HG03196 (cell line): ENCODE results near the gene TBX2.

ENCODE experiments used
- ATAC-seq: cut with Tn5 transposase; IDR thresholded peaks from one replicate; pipeline ENCODE4 v1.9.1; 2021; ENCODE audit not compliant: unreplicated experiment

Gene TBX2

DNA sequence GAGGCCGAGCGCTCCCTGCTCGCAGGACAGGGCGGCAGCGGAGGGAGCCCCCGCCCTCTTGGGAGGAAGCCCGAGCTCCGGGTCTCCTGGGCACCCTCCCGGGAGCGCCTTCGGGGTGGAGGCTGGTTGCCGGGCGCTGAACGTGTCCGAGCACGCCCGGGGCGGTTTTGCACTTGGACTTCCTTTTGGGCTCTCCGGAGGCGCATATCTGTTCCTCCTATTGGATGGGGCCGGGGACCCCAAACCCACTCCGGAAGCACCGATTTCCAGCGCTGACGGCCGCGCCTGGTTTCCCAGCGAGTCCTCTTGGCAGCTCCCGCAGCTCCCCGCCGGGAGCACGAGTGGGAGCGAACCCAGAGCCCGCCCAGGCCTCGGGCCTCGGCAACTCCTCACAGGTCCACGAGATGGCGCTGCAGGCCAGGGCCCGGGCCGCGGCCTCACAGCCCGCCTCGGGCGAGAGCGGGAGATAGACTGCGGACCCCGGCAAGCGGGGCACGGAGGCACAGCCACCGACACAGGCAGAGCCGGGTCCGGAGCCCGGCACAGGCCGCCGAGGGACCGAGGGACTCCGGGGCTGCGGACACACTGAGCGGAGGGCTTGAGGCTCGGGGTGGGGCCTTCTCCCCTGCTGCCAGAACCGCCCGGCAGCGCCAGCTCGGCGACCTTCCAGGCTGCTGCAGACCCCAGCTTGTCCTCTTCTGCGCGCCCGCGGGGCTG is 12.7 kb downstream of the TBX2 start:
- peak; percentile 68 for ATAC-seq

DNA sequence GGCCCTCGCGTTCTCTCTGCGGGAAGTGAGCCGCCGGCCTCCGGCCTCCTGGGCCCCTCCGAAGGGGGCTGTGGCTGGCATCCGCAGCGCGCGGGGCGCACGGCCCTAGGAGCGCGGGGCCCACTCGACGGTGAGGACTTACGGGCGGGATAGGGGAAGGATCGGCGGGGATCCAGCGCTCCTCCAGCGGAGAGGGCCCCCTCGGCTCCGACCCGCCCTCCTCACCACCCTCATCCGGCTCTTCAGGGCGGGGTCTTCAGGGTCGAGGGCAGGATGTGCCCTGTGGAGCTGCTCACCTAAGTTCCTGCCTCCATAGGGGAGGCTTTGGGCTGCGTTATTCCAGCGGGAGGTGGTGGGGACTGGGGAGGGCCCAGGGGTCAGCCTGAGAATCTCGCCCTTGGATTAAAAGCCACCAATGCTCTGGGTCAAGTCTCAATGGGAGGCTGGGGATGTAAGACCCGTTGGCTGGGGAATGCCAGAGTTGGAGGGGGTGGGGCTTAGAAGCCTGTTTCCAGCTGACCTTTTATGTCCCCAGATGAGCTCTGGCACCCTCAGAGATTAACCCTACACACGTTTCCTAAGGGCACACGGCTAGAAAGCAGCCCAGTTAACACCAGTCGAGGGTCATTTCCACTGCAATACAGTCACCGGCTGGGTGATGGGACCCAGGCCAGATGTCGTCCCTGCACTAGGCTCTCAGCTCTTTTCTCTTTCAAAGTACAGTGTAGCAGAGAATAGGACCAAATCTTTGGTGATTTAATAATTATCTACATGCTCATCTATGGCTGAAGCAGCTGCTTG is 13.4 kb downstream of the TBX2 start:
- no peak for ATAC-seq

DNA sequence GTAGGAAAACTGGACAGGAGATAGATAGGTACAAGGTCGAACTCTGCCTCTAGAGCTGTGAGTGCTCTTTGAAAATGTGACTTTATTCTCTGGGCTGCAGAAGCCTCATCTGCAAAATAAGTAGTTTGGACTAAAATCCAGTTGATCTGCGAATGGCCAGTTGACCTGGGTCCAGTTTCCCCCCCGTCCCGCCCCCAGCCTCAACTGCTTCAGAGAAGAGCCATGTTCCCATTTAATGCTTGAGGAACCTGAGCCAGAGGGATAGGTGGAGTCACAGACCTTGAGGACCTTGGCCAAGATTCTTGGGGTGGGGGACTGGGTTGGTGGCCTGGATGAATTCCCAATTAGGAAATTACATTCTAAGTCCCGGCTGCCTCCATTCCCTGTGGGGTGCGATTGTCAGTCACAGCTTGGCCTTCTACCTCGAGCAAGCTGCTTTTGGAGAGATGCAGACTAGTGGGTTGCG is 14.1 kb downstream of the TBX2 start:
- no peak for ATAC-seq

DNA sequence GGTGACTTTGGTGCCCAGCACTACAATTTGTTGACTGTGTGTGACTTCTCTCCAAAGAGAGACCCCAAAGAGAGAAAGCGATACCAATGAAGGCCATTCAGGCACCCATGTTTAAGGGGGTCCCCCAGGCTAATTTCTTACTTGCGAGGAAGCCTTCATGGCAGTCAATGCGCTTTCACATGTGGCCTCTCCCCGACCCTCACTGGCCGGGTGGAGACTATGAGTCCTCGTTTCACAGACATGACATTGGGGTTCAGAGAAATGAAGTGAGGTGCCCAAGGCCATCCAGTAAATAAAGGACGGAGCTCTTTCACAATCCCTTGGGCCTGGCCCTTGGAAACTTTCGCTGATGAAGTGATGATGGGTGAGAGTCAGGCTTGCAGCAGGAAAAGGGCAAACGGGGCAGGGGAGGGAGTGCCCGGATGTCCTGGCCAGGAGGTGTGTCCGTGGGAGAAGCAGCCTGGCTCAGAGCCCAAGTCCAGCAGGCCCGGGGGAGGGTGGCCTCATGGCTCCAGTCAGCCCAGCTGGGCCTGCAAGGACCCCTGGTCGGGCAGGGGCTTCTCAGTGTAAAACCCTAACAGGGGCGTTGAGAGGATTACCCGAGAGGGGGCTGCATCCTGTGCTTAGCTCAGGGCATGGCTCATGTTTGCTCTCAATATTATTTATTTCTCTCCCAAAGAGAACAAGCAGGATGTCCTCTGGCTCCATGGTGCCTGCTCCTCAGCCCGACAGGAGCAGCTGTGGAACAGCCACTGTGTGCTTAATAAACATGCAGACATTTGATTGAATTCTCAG is 14.7 kb downstream of the TBX2 start:
- ATAC-seq, result no peak

DNA sequence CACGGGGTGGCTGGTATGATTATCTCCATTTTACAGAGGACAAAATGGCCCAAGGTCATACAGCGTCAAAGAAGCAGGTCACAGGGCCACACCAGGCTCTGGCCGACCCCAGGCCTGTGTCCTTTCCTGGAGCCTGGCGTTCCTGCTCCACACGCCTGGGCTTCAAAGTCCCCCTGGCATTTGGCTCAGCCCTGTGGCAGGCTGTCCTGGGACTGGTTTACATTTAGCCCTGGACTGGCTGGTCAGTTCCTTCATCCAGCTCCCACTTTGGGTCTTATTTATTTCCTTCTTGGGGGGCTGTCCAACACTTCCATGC is 15.3 kb downstream of the TBX2 start:
- ATAC-seq, result no peak

DNA sequence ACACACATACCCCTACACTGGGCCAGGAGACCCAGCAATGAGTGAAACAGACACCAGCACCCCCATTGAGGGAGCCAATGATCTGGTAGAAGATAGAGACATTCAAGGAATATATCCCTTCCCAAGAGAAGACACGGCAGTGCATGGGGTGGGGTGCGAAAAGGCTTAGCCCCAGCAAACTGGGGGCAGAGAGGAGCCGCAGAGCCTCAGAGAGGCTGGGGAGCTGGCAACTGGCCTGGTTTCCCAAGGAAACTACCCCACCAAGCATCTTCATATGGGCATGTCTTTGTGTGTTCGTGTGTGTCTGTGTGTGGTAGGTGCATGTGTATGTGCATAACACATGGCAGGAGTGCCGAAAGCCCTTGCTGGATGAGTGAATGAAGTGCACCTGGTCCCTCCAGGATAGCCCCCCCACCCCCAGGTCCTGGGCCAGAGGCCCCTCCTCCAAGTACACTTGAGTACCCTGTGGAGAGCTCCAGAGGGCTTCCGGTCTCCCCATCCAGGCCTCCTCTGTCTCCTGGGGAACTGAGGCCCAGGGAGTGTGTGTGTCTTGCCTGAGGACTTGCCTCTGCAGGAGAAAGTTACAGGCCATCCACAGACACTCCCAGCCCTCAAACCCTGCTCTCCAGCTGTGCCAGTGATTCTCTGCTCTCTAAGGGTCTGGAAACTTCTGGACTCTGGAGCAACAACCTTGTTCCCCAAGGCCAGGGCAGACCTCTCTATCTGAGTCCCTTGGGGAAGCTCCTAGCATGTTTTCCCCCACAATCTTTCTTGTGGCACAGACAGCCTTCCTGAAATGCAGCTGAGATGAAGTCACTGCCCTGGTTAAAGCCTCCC is 15.9 kb downstream of the TBX2 start:
- no peak for ATAC-seq

DNA sequence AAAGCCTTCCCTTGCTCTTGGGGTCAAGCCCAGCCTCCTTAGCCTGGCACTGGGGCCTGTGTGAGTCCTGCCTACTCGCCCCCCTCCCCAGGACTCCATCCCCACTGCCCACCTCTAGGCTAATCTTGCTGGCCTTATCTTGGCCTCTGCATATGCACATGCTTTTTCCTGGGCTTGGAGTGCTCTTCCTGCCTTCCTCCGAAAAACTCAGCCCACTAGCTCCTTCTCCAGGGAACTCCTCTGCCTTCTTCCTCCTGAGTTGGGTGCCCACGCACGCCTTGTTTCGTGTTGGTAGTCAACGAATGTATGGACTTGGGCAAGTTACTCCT is 16.5 kb downstream of the TBX2 start:
- no peak for ATAC-seq

DNA sequence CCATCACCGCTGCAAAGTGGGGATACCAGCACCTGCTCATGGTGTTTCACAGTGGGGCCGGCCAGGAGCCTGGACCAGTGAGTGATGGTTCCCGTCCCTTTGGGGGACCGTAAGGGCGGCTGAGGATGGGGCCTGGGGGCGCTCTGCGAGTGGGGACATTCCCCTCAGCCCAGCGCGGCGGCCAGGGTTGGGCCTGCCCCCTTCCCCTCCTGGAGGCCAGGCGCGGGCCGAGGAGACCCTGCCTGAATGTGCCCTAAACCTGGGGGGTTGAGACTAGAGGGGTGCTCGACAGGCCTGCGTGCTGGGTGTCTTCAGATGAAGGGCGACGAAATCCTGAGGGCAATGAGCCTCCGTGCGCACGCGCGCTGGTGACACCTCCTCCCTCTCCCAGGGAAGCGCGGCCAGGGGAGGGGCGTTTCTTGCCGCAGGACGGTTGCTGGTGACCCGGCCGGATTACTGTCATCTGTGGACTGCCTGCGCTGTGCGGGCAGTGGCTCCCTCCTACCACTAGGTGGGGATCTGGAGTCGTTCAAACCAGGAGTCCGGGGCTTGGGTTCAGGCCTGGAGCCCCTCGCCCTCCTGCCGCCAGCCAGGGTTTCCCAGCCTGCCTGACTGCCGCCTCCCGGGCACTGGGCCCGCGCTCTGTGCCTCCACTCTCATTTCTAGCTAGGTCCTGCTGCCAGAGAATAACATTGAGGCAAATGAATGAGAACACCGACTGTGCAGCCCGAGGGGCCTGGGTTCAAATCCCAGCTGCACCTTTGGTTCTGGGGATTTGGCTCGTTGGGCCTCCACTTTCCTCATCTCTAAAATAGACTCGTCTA is 17.1 kb downstream of the TBX2 start:
- ATAC-seq, result no peak

DNA sequence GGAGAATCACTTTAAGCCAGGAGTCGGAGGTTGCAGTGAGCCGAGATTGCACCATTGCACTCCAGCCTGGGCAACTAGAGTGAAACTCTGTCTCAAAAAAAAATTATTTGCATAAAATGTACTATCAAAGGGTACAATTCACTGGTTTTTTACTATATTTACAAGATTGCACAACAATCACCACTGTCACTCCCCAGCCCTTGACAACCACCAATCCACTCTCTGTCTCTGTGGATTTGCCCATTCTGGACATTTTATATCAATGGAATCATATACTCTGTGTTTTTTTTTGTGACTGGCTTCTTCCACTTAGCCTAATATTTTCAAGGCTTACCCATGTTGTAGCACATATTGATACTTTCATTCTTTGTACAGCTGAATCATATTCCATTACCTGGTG is 18.8 kb downstream of the TBX2 start:
- ATAC-seq, result no peak

DNA sequence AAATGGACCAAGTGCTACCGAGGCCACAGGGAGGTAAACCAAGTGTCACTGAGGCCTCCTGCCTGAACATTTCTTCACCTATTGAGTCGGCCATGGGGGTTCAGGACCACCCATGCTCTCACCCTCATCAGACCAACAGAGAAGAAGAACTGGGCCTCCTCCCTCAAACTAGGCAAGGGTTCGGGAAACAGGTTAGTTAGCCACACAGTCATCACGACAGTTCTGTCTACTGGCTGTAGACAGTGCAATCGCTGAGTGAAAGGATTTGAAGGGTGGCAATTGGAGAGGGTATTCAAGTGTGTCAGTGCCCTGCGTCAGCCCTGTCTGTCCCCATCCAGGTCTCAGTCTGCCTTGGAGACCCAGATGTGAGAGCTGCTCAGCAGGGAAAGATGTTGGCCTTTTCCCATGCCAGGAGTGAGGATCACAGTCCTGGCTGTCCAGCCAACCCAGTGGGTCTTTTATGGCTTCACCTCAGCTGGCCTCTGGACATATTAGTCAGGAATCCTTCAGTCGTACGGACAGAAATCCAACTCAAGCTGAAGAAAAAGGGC is 19.9 kb downstream of the TBX2 start:
- no peak for ATAC-seq

DNA sequence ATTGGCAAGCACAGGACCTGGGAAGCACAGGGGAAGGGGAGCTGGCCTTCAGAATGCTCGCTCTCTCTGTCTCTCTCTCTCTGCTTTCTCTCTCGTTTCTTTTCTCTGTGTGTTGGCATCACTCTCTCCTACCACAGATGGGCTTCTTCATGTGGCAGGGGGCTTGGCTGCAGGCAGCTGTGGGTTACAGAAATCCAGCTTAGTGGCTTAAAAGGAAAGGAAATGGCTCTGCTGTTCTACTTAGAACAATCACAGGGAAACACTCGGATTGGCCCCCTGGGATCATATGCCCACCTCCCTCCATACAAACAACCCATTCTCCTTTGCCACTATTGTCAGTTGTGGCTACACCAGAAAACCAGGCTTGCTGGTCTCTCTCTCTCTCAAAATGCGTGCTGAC is 20.4 kb downstream of the TBX2 start:
- no peak for ATAC-seq

DNA sequence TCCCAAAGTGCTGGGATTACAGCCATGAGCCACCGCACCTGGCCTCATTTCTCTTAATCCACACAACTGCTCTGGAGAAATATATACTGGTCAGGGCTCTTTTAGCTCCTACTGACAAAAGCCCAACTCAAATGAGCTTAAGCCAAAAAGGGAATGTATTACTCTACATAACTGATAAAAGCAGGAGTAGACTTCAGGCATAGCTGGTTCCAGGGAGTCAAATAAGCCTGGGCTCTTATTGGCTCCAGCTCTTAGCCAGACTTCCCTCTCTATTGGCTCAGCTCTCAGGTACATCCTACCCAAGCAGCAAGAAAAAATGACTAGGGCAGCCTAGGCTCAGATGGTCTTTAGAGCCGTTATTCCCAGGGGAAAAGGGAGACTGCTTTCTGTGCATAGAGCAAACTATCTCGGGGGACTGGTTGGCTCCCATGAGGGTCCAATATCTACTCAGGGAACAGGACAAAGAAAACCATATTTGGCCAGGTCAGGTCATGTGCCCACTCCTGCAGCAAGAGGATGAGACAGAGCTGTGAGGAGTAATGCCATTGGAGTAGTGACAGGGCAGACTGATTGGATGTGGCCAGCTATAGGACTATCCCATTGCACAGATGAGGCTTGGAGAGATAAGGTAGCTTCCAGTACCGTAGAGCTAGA is 21.2 kb downstream of the TBX2 start:
- no peak for ATAC-seq

DNA sequence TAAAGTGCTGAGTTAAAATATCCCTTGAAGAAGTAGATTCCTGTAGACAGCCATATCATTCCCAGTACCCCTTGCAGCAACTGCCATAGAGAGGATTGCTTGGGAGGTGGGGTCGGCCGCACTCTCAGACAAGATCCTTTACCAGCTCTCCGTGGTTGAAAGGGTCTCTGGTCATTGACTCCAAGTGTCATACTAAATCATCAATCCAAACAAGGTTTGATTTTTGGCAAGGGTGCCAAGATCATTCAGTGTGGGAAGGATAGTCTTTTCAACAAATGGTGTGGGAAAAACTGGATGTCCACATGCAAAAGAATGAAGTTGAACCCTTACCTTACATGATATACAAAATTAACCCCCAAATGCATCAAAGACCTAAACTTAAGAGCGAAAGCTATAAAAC is 21.8 kb downstream of the TBX2 start:
- ATAC-seq, result no peak

DNA sequence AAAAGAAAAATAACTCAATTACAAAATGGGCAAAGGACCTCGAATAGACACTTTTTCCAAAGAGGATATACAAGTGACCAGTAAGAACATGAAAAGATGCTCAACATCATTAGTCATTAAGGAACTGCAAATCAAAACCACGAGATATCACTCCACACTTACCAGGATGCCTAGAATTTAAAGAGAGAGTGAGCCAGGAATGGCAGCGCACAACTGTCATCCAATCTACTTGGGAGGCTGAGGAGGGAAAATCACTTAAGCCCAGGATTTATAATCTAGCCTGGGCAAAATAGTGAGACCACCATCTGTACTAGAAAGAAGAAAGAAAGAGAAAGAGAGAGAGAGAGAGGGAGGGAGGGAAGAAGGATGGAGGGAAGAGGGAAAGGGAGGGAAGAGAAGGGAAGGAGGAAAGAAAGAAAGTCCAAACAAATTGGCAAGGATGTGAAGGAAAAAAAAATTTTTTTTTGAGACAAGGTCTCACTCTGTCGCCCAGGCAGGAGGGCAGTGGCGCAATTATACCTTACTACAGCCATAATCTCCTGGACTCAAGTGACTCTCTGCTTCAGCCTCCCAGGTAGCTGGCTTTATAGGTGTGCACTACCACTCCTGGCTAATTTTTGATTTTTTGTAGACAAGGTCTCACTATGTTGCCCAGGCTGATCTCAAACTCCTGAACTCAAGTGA is 22.6 kb downstream of the TBX2 start:
- no peak for ATAC-seq

DNA sequence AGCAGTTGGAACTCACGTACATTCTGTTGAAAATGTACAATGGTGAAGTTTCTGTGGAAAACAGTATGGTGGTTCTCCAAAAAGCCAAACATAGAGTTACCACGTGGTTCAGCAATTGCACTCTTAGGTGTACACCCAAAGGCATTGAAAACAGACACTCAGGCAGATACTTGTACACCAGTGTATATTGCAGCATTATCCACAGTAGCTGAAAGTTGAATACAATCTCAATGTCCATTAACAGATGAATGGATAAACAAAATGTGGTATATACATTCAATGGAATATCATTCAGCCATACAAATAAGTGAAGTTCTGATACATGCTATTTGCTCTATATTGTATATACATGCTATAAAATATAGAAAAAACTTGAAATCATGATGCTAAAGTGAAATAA is 23.2 kb downstream of the TBX2 start:
- no peak for ATAC-seq

DNA sequence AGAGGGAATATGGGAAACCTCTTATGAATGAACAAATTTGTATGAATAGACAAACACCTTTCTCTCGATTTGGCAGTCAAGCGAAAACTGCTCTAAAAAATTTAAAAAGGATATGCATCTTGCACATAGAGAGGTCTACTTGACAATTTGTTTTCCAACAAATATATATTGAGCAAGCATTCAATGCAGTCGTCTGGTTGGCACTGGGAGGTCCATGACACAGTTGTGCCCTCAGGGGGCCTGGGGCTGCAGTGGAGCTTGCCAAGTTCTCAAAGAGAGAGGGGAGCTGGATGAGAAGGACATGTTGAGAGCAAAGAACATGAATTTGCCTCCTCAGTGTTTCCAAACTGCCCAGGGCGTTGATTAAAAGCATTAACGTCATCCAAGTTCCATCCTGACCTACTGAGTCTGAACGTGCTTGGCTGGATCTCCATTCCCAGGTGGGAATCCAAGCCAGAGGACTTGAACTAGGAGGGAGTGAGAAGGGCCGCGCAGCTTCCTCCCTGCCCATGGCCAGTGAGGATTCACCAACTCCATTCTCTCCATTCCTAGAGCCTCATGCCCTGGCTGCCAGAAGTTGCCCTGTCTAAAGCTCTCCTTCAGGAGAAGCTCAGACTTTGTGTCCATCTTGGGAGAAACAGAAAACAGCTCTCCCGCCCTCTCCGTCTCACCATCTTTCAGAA is 24.5 kb downstream of the TBX2 start:
- ATAC-seq, result no peak

DNA sequence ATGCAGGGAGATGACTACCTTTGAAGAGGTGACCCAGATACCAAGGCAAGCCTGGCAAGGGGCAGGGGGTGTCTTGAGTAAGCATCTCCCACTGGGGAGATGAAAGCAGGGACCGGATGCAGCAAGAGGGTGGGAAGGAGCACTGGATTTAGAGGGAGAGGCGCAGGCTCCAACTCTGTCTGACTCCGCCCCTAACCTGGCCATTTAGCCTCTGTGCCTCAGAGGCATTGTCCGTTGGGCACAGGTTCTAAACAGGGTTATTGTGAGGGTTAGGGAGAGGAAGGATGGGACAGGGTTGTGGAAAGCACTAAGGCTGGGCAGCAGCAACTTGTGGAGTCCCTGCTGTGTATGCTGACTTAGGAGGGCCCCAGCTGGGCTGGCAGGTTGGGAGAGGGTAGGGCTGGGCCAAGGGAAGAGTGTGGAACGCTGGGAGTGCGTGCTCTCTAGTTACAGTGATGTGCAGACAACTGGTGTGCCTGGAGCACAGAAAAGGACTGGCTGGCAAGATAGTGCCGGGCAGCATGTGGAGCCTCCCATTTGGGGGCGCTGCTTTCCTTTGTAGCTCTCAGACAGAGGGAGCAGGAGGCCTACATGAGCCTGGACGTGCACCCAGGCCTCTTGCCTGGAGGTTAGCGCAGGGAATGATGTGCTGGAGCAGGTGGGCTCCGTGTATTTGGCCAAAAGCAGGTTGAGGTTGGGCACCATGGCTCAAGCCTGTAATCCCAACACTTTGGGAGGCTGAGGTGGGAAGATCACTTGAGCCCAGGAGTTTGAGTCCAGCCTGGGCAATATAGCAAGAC is 26.2 kb downstream of the TBX2 start:
- ATAC-seq, result no peak
